DOHH2 (cell line): ENCODE results near the gene CDK5R1.

Experiments
- CTCF ChIP-seq: fragments of 200-600 bp; sonication (generic); IDR thresholded peaks from one replicate; pipeline ENCODE4 v1.5.1; 2014; ENCODE audit warnings: antibody characterized with exemption, mild to moderate bottlenecking, low read depth, low read length; ENCODE audit not compliant: poor library complexity, severe bottlenecking
- EZH2phosphoT487 ChIP-seq: fragments of 200-600 bp; sonication (generic); IDR thresholded peaks from 2 replicates; pipeline ENCODE4 v1.6.1; 2017; ENCODE audit warnings: borderline replicate concordance, mild to moderate bottlenecking, antibody characterized with exemption, low read length, moderate library complexity, mixed read lengths

DNA sequence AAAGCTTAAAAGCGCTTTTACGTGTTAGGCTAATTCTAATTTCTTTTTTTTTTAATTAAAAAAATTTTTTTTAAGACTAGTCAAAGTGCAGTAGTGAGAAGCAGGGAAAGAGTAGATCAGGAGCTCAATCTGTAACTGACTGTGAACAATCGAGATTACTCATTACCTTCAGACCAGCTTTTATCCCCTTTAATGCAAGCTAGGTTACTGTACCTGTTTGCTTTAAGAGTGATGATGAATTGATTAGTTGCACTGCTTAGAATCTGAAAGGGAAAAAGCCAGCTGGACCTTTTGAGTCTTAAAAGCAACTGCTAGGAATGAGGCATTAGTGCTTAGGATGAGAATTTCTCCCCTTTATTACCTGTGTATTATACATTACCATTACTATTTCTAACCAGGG, 23.5 kb upstream of the CDK5R1 start:
- no peak for TF ChIP-seq CTCF
- no peak for TF ChIP-seq EZH2phosphoT487
